B cell (primary cell): ENCODE measurements around the gene APOM.

Experiments used
- EZH2 ChIP-seq: IDR thresholded peaks from 2 replicates; pipeline ENCODE4 v1.6.1; 2012; ENCODE audit warnings: borderline replicate concordance, low read depth, mild to moderate bottlenecking, moderate library complexity, low read length; ENCODE audit not compliant: insufficient read depth, poor library complexity, severe bottlenecking
- TF ChIP-seq, protein P1 (sequence below): fragments of 200-600 bp; IDR thresholded peaks from one replicate; pipeline ENCODE4 v1.8.0; 2022; ENCODE audit warnings: antibody characterized with exemption, mild to moderate bottlenecking

DNA sequence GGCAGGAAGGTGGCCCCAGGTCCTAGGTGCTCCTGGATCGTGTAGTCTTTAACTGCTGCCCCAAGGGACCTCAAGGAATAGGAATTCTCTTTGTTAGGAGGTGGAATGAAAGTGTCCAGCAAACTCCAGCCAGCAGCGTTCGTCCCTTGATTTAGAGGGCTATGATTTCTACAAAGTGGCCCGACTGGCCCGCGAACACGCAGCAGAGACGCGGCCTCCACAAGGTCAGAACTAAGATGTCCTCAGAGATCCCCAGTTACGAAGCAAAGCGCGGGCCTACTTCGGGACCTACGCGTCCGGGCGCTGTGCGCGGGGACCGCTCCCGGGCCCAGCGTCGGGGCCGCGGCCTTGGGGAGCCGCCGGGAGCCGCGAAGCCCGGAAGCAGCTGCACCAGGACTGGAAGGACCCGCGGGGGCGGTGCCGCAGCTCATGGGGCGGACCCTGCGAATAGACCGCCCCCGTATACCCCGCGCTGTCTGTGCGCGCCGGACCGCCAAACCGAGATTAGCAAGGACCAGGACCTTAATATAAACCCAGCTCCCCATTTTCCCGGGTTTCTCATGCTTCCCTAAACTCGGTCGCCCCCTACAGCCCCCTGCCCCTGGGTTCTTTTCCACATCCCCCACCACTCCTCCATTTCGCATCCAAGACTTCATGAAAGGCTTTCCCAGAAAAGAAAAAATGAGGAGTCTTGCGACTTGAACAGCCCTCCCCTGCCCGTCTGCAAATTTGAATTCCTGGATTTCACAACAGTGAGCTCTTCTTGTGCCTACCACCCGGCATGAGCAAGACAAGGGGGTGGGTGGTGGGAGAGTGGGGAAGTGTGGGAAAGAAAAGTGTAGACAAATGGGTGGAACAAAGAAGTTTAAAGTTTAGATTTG lies 4.9 kb downstream of the APOM start, which contains the start of gene C6orf47:
- TF ChIP-seq, protein P1, sequence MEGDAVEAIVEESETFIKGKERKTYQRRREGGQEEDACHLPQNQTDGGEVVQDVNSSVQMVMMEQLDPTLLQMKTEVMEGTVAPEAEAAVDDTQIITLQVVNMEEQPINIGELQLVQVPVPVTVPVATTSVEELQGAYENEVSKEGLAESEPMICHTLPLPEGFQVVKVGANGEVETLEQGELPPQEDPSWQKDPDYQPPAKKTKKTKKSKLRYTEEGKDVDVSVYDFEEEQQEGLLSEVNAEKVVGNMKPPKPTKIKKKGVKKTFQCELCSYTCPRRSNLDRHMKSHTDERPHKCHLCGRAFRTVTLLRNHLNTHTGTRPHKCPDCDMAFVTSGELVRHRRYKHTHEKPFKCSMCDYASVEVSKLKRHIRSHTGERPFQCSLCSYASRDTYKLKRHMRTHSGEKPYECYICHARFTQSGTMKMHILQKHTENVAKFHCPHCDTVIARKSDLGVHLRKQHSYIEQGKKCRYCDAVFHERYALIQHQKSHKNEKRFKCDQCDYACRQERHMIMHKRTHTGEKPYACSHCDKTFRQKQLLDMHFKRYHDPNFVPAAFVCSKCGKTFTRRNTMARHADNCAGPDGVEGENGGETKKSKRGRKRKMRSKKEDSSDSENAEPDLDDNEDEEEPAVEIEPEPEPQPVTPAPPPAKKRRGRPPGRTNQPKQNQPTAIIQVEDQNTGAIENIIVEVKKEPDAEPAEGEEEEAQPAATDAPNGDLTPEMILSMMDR = no peak
- no peak for TF ChIP-seq EZH2
